ENCODE results near the gene ATP2B3. TPM values are rescaled to one million over a fixed set of nuclear protein-coding genes. Genes with fewer than 3 reads are reported as not detected.

ATP2B3 gene
- total RNA-seq, 4 donors from 2014 or later, result 0.09 to 3.5 TPM; not detected in 2

GRCh38 chrX:153501530-153501929, 15.9 kb upstream of the ATP2B3 start:
- H3K36me3 ChIP-seq, result no peaks in the 10 kb centered on the region
- H3K27ac ChIP-seq, result no peak overlapping the region
- no peak for DNase-seq
- H3K9me3 ChIP-seq, result no peaks in the 10 kb centered on the region
- intact Hi-C loops (cut with DNase I; ENCODE audit: low total_unique reads), result no loop called here
- no peaks in the 10 kb centered on the region for H3K27me3 ChIP-seq
- no peak overlapping the region for H3K4me3 ChIP-seq
- no peaks in the 10 kb centered on the region for H3K4me1 ChIP-seq
- TF ChIP-seq CTCF (IDR thresholded peaks at IDR 0.05) (no peak), POLR2A (IDR thresholded peaks at IDR 0.05) (no peak)

GRCh38 chrX:153502131-153502530, 15.3 kb upstream of the ATP2B3 start:
- TF ChIP-seq CTCF (IDR thresholded peaks at IDR 0.05), result no peak
- no peak for TF ChIP-seq POLR2A (IDR thresholded peaks at IDR 0.05)
- no peaks in the 10 kb centered on the region for H3K27me3 ChIP-seq
- H3K4me1 ChIP-seq, result no peaks in the 10 kb centered on the region
- H3K36me3 ChIP-seq, result no peaks in the 10 kb centered on the region
- no peak overlapping the region for H3K4me3 ChIP-seq
- H3K27ac ChIP-seq, result no peak overlapping the region
- intact Hi-C loops (cut with DNase I; ENCODE audit: low total_unique reads), result no loop called here
- no peak for DNase-seq
- H3K9me3 ChIP-seq, result no peaks in the 10 kb centered on the region

- Histone ChIP-seq H3K27me3 (no peaks in the 10 kb centered on the region), H3K4me1 (no peaks in the 10 kb centered on the region), H3K4me3 (no peak overlapping the region), H3K9me3 (no peaks in the 10 kb centered on the region), H3K27ac (no peak overlapping the region), H3K36me3 (no peaks in the 10 kb centered on the region)
- intact Hi-C loops (cut with DNase I; ENCODE audit: low total_unique reads), result no loop called here
- TF ChIP-seq POLR2A (IDR thresholded peaks at IDR 0.05) (no peak), CTCF (IDR thresholded peaks at IDR 0.05) (no peak)
- DNase-seq, result no peak
Observed at GRCh38 chrX:153502796-153503195, 14.6 kb upstream of the ATP2B3 start.

- Histone ChIP-seq H3K27ac (no peak overlapping the region), H3K9me3 (no peaks in the 10 kb centered on the region), H3K27me3 (no peaks in the 10 kb centered on the region), H3K36me3 (no peaks in the 10 kb centered on the region), H3K4me1 (no peaks in the 10 kb centered on the region), H3K4me3 (no peak overlapping the region)
- TF ChIP-seq POLR2A (IDR thresholded peaks at IDR 0.05) (no peak), CTCF (IDR thresholded peaks at IDR 0.05) (no peak)
- intact Hi-C loops (cut with DNase I; ENCODE audit: low total_unique reads), result no loop called here
- no peak for DNase-seq
Observed at GRCh38 chrX:153504445-153505016, 12.9 kb upstream of the ATP2B3 start.

GRCh38 chrX:153505361-153505760, 12.1 kb upstream of the ATP2B3 start:
- no peaks in the 10 kb centered on the region for H3K27me3 ChIP-seq

More at GRCh38 chrX:153505361-153505760, 12.1 kb upstream of the ATP2B3 start:
- H3K9me3 ChIP-seq, result no peaks in the 10 kb centered on the region
- no peak overlapping the region for H3K4me3 ChIP-seq
- no peaks in the 10 kb centered on the region for H3K4me1 ChIP-seq
- TF ChIP-seq CTCF (IDR thresholded peaks at IDR 0.05), result no peak
- no peak for TF ChIP-seq POLR2A (IDR thresholded peaks at IDR 0.05)
- intact Hi-C loops (cut with DNase I; ENCODE audit: low total_unique reads), result no loop called here
- H3K27ac ChIP-seq, result no peak overlapping the region
- H3K36me3 ChIP-seq, result no peaks in the 10 kb centered on the region
- no peak for DNase-seq
